Activated naive CD4-positive, alpha-beta T cell treated with anti-CD3 and anti-CD28 coated beads, Interleukin-2, amount 50 U/mL, for 72 hours (primary cell): ENCODE data around the gene C19orf12. TPM values are rescaled to one million over a fixed set of nuclear protein-coding genes. Genes with fewer than 3 reads are reported as not detected.
A peak's percentile ranks its signal among the peaks of the same experiment; 100 is the strongest.

ENCODE experiments used
- ATAC-seq, 2 donors: fragments of 150-1000 bp; cut with Tn5 transposase; 2 replicates each; pipeline ENCODE4 v1.10.0; 2021; ENCODE audit warnings: mild to moderate bottlenecking in 2 of 2, moderate library complexity in 2 of 2
- DNase-seq, 2 donors: peaks; one replicate each; pipeline ENCODE4 v3.0.0; 2021 to 2022; ENCODE audit warnings: low spot score in 2 of 2
- H3K27ac Mint-ChIP-seq, 2 donors: one replicate each; pipeline ENCODE4 v1.8.0; 2022; ENCODE audit warnings: mild to moderate bottlenecking in 2 of 2, mixed read lengths in 2 of 2
- H3K36me3 Mint-ChIP-seq, 2 donors: one replicate each; pipeline ENCODE4 v1.8.0; 2022; ENCODE audit warnings: mixed read lengths in 2 of 2
- H3K9me3 Mint-ChIP-seq, 2 donors: one replicate each; pipeline ENCODE4 v1.8.0; 2022; ENCODE audit warnings: mixed read lengths in 2 of 2
- total RNA-seq, 2 donors: library from RNA; stranded (reverse); gene quantifications; one replicate each; pipeline ENCODE4 v1.2.3, GENCODE V29; 2022

C19orf12 gene
- total RNA-seq, 2 donors from 2014 or later, result 30.9 to 33.9 TPM

DNA sequence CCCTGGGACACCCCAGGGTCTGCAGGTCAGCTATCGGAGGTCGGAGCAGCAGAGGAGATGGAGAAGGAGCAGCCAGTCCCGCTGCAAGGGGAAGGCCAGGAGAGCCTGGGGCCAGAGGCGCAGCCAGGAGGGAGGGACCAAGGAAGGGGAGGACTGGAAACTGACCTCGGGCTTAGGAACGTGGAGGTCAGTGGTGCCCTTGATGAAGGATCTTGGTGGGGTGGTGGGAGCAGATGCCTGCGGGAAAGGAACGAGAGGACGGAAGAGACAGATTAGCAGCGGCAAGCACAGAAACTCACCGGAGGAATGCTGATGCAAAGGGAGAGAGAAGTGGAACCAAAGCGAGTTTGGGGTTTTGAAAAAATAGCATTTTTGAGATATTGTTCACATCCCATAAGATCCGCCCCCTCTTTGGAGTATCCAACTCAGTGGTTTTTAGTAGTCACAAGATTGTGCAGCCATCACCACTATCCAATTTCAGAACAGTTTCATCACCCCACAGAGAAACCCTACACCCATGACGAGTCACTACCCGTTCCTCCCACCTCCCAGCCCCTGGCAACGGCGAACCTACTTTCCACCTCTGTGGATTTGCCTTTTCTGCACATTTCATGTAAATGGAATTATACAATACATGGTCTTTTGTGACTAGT, 27.7 kb downstream of the C19orf12 start:
- Mint-ChIP-seq H3K36me3 (peaks cover 0 to 26% of the 10 kb centered on the region in 2 donors), H3K9me3 (peaks cover 4 to 7% of the 10 kb centered on the region in 2 donors), H3K27ac (peak overlapping the region; percentile 49 to 88)
- ATAC-seq, result peak; percentile 89 to 90
- no peak for DNase-seq

DNA sequence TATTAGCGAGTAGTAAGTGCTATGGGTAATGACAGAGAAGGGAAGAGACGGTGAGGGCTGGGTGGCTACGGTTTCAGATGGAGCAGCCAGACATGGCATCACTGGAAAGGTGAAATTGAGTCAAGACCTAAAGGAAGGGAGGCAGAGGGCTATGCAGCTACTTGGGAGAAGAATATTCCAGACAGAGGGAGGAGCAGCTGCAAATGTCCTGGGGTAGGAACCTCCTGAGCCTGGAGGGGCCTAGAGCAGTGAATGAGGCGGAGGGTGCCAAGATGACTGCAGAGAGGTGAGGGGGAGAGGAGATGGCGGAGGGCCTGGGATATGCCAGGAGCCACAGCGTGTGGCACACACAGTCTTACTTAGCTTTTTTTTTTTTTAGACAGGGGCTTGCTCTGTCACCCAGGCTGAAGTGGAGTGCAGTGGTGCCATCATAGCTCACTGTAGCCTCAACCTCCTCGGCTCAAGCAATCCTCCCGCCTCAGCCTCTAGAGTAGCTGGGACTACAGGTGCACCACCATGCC, 28.7 kb downstream of the C19orf12 start:
- H3K36me3 Mint-ChIP-seq, result peaks cover 0 to 26% of the 10 kb centered on the region in 2 donors
- no peak overlapping the region for H3K27ac Mint-ChIP-seq
- no peak for ATAC-seq

DNA sequence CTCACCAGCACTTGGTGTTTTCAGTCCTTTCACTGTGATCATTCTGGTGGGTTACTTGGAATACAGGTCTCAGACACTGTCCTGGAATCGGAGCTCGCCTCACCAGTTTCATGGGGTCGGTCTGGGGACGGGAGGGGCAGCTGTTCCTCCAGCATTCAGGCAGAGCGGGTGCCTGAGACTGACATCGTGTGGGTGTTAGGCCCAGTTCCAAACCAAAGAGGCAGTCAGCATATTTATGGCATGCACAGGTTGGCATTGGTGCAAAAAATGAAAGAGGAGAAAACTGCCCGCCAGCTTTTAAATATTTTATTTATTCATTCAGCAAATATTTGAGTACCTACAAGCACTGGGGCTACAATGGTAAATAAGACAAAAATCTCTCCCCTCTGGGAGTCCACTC, 29.7 kb downstream of the C19orf12 start:
- no peak for ATAC-seq
- Mint-ChIP-seq H3K27ac (no peak overlapping the region), H3K9me3 (peaks cover 4 to 7% of the 10 kb centered on the region in 2 donors), H3K36me3 (peaks cover 0 to 19% of the 10 kb centered on the region in 2 donors)
- DNase-seq, result no peak

More for the DNA sequence above, 28.7 kb downstream of the C19orf12 start:
- H3K9me3 Mint-ChIP-seq, result peaks cover 4 to 7% of the 10 kb centered on the region in 2 donors
- DNase-seq, result no peak

DNA sequence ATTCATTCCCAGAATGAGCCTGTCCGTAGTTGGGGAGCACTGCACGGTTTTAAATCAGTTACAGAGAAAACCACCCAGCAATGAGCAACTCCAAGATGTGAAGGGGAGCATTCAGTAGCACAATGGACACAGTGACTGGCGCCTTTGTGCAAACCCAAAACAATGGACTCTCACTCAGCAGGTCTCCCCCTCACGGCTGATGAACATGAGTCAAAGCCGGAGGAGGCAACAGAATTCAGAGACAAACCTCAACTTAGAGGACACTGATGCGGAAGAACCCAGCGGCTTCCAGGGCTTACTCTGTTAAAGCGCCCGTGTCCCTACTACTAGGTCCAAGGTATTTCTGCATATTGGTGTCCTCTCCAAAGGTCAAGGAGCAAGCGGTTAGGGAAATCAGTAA, 32.1 kb downstream of the C19orf12 start:
- H3K36me3 Mint-ChIP-seq, result peaks cover 0 to 6% of the 10 kb centered on the region in 2 donors
- no peaks in the 10 kb centered on the region for H3K9me3 Mint-ChIP-seq
- ATAC-seq (no peak), DNase-seq (no peak)
- no peak overlapping the region for H3K27ac Mint-ChIP-seq

DNA sequence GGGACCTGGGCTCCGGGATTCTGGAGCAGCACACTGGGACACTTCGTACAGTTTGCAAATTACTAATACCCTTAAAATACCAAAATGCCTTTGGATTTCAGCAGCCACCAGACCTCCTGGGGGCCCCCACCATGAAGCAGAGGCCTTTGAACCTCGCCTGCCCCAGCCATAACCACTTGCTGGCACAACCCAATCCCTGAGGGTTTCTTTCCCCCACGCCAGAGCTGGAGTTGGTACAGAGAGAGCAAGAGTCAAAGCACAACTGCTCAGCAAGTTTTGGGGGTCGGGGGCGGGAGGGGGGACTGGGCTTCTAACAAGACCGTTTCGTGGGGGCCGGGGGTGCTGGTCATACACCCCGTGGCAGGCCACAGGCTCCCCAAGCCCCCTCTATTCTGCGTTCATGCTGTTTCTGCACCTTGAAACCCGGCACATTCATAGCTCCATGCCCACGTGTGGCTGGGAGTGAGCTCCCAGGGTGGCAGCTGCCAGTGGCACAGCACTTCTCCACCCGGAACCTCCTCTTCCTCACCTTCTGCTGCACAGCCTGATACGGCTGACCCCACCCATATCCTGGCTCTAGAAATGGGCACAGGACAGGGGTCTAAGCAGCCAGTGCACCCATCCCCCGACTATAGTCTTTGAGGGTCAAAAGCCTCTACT, 32.7 kb downstream of the C19orf12 start:
- Mint-ChIP-seq H3K9me3 (no peaks in the 10 kb centered on the region), H3K27ac (no peak overlapping the region), H3K36me3 (peaks cover 0 to 6% of the 10 kb centered on the region in 2 donors)
- no peak for ATAC-seq
- no peak for DNase-seq

DNA sequence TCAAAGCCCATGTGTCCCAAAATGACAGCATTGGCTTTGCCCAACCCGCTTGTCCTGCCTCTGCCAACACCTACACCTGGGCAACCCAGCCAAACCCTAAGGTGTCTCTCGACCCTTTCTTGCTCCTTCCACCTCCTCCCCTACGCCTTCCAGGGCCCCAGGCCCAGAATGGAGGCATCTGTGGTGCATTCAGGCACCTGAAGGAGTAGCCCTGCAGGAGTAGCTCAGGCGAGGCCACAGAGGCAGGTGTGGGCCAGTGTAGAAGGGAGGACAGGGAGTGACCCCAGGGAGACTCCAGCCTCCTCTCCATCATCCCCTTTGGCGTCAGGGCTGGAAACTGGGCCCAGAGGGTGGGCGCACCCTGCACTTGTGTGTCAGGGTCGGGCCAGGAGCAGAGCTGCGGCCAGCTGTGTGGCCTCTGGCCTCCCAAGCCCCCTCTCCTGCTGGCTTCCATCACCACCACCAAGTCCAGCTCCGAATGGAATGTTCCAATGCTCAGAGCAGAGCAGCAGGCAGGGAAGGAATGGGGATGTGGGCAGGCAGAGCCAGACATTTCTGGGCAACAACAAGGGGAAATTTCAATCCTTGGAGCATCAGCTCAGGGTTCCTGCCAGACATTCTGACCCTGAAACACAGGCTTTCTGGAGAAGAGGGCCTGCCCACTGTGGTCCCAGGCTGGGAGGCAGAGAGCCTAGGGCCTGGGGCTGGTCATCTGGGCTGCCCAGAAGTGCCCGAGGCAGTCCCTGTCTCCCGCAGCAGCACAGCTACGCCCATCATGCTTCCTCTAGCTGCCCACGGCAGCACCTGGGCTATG, 33.4 kb downstream of the C19orf12 start:
- DNase-seq, result no peak
- no peaks in the 10 kb centered on the region for H3K9me3 Mint-ChIP-seq
- peak overlapping the region; percentile 81 to 86 for H3K27ac Mint-ChIP-seq
- ATAC-seq, result no peak
- peaks cover 0 to 2% of the 10 kb centered on the region in 2 donors for H3K36me3 Mint-ChIP-seq

DNA sequence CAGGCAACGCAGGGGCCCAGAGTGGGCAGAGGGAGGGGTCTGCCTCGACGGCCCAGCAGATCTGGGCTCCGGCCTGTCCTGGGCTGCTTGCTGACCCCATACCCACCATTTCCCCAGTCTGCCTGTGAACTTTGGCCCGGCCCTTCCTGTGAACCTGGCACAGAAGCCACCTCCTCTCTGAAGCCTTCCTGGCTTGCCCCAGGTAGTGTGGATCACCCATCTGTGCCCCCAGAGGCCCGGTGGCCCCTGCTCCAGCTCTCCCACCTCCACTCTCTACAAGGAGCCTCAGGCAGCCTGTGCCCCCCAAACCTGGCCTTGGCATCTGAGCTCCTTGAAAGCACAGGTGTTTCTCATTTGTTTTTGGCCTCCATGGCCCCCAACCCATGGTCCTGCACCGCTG, 34.1 kb downstream of the C19orf12 start:
- Mint-ChIP-seq H3K9me3 (no peaks in the 10 kb centered on the region), H3K36me3 (peaks cover 0 to 4% of the 10 kb centered on the region in 2 donors), H3K27ac (peak overlapping the region; percentile 81 to 86)
- DNase-seq (no peak), ATAC-seq (no peak)

DNA sequence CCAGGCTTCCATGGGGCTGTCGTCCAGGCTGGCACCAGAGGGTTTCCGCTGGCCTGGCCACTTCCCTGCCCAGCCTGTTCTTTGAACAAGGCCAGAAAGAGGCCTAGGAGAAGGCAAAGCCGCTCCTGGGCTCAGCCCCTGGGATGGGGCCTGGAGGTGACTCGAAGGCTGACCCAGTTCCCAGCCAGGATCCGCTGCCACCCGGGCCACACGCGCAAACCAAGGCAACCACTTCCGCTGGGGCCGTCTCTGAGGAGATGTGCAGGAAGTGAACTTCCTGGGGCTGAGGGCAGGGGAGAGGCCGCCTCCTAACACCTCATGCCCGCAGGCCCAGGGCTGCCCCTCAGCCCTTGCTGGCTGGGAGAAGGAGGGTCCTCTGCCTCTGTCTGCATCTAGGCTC, 34.6 kb downstream of the C19orf12 start:
- ATAC-seq (peak; percentile 86 to 94), DNase-seq (peak; percentile 74 to 89)
- Mint-ChIP-seq H3K36me3 (peaks cover 0 to 4% of the 10 kb centered on the region in 2 donors), H3K27ac (peak overlapping the region; percentile 81 to 86), H3K9me3 (no peaks in the 10 kb centered on the region)

DNA sequence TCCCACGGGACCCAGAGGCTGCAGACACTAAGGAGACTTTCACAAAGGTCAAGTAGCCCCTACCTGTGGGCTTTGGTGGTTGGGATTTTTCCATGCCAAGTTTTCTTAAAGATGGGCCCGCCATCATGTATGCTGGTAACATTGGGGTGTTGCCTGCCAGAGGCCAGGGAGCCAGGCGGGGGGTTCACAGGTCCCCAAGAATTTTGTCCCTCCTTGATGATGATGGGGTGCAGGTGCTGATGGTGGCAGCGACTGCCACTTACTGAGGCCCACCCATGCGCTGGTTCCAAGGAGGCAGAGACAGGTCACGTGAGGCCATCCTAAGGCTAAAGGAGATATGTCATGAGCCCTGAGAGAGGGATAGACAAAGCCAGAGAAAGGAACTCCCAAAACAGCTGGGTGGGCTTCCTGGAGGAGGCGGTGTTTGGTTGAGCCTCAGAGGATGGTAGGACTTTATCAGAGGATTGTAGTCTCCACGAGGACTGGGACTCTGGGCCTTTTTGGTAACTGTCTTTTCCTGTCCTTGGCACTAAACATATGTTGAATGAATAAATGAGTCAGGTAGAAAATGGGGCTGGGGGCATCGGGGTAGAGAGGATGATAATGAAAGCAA, 35.4 kb downstream of the C19orf12 start:
- Mint-ChIP-seq H3K36me3 (peaks cover 0 to 4% of the 10 kb centered on the region in 2 donors), H3K27ac (peak overlapping the region; percentile 65 to 86), H3K9me3 (no peaks in the 10 kb centered on the region)
- no peak for DNase-seq
- ATAC-seq, result no peak

DNA sequence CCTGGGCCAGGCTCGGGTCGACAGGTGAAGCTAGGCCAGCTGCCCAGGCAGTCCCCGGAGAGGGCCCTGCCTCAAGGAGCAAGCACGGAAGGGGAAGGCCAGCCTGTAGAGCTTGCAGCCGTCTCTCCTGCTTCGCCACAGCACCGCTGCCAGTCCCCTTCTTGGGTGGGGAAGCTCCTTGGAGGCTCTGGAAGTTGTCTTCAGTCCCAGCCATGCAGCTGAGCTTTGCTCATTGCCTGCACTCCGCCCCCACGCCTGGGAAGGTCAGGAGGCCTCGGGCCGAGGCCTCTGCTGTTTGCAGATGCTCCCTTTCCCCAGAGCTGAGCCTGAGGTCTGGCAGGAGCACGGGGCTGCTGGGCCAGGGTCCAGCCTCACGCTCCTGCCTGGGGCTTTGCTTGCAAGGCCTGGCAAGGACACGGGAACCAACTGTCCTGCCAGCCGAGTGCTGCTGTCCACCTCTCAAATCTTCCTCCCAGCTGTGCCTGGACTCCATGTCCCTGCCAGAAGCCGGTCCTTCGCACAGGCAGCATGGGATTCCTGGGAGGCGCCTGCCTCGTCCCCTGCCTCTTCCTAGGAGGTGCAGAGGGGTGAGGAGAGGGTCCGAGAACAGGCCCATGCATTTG, 36.5 kb downstream of the C19orf12 start:
- peak overlapping the region in 1 of 2 donors; percentile 56 for H3K27ac Mint-ChIP-seq
- no peaks in the 10 kb centered on the region for H3K9me3 Mint-ChIP-seq
- DNase-seq (peak in 1 of 2 donors; percentile 53), ATAC-seq (no peak)
- H3K36me3 Mint-ChIP-seq, result peaks cover 0 to 4% of the 10 kb centered on the region in 2 donors

DNA sequence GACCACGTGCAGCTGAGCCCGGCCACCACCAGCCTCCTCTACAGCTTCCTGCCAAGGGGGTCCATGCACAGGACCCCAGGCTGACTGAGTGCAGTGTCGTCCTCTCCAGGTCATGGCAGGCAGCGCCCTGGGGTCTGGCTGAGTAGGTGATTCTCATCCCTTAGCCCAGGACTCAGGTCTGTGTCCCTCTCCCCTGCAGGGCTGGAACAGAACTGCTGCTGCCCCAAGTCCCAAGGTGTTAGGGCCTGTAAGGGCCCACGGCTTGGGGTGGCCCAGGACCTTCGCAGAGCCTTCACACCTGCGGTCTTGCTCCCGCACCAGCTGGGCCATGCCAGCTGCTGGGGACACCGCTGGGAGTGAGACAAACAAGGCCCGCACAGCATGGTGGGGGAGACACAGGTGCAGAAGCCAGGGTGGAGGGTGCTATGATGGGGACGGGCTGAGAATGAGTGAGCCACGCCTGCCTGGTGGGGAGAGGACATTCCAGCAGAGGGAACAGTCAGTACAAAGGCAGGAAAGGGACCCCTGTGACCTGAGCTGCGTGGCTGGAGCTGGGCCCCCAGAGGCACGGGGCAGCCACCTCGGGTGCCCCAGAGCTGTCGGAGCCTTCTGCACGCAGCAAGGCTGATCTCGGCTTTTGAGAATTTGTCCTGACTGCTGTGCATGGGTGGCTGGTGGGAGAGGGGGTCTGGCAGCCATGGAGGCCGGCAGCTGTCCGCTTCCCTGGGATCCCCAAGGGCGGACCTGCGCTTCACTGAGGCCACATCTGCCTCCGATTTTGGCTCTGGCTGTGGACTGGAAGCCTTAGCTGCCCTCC, 37.9 kb downstream of the C19orf12 start:
- ATAC-seq (no peak), DNase-seq (peak in 1 of 2 donors; percentile 53)

DNA sequence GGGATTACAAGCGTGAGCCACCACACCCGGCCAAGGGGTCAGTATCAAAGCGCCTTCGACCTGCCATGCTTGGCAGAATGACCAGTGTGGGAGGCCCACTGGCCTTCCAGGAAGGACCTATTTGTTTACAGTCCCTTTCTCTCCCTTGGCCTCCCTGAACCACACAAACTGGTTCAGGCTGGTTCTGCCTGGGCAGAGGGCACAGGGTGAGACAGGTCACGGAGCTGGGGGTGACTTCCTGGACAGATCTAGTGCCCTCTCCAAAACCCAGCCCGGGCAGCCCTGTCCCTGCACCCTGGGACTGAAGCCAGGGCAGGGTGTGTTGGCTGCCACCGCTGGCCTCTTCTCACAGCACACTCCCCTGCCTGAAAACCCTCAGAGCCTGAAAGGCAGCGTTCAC, 38.5 kb downstream of the C19orf12 start:
- Mint-ChIP-seq H3K36me3 (peaks cover under 1 to 6% of the 10 kb centered on the region in 2 donors), H3K9me3 (no peaks in the 10 kb centered on the region), H3K27ac (peak overlapping the region; percentile 68 to 79)
- peak in 1 of 2 donors; percentile 53 for DNase-seq
- no peak for ATAC-seq

More for the DNA sequence above, 37.9 kb downstream of the C19orf12 start:
- H3K27ac Mint-ChIP-seq, result peak overlapping the region; percentile 68 to 79
- peaks cover 0 to 4% of the 10 kb centered on the region in 2 donors for H3K36me3 Mint-ChIP-seq
- H3K9me3 Mint-ChIP-seq, result no peaks in the 10 kb centered on the region

DNA sequence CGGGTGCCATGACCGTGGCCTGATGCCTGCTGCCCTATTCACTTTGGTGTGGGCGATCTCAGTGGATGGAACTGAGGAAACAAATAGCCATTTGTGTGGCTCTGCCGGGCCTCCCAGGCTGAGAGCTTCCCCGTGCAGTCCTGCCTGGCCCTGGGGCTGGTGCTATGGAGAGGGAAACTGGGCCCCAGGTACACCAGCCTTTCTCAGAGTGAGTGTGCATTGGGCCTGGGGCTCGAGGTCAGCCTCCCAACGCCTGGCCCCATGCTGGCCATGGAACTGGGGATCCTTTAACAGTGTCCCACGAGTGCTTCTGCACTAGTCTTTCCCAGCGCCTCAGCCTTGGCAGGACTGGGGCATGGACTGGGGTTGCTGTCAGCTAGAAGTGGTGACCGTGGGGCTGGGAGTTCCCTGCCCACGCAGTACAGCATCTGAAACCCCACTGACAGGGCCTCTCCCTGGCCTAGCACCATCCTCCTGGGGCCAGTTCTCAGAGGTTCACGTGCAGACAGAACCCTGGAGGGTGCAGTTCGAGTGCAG, 39.3 kb downstream of the C19orf12 start:
- Mint-ChIP-seq H3K9me3 (peaks cover 0 to 5% of the 10 kb centered on the region in 2 donors), H3K36me3 (peaks cover 9 to 14% of the 10 kb centered on the region in 2 donors), H3K27ac (peak overlapping the region; percentile 68 to 79)
- ATAC-seq (no peak), DNase-seq (peak in 1 of 2 donors; percentile 52)

DNA sequence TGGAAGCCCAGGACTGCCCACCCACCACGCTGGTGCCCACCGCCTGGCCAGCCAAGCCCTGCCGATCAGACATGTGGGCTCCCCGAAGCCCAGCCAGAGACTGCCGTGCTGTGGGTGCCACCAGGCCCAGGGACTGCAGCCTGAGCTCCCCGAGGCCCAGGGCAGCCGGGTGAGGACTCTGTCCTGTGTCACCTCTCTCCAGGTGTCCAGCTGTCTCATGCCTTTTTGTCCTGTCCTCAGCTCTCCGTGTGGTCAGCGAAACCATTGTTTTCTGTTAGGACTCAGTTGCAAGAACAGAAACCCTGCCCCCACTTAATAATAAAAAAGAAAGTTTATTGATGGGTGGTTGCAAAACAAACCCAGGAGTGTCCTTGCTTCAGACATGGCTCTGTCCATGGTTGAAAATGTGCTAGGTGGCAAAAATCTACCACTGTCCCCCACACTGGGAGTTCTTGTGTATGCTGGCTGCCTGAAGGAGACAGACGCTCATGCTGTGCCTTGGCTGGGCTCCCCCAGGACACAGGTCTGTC, 39.9 kb downstream of the C19orf12 start:
- Mint-ChIP-seq H3K27ac (no peak overlapping the region), H3K36me3 (peaks cover 12 to 20% of the 10 kb centered on the region in 2 donors), H3K9me3 (peaks cover 0 to 5% of the 10 kb centered on the region in 2 donors)
- DNase-seq (peak in 1 of 2 donors; percentile 46), ATAC-seq (no peak)
